ENCODE results near the gene PIK3C3. TPM values are rescaled to one million over a fixed set of nuclear protein-coding genes. Genes with fewer than 3 reads are reported as not detected.
"Not testable (repeated sequence)": the region's sequence is repeated elsewhere in the genome, so short reads cannot be mapped to it uniquely, and the experiment has no call there.

The PIK3C3 gene
- total and polyA plus RNA-seq, 2 donors from 2014 or later, result 31.4 to 70.7 TPM

DNA sequence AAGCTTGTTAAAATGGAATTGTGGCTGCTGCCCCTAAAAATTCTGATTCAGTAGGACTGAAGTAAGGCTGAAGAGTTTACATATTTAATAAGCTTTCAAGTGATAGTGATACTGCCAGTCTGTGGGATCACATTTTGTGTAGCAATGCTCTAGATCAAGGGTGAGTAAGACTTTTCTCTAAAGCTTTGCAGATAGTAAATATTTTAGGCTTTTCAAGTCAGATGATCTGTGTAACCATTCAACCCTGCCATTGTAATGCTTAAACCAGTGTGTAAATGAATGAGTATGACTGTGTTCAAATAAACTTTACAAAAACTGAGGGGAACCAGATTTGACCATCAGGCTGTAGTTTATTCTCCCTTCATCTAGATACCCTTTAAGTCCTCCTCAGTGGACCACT is 92.7 kb downstream of the PIK3C3 start:
- Histone ChIP-seq H3K4me1 (ENCODE audit: control insufficient read depth in 2 of 3, insufficient read depth in 2 of 3, low read depth in 1 of 3, low read length in 3 of 3) (peaks cover 0 to 8% (median 4%) of the 10 kb centered on the region in 3 donors), H3K4me3 (ENCODE audit: low read length in 3 of 3) (no peak overlapping the region), H3K27me3 (ENCODE audit: control insufficient read depth, insufficient read depth, low read length) (no peaks in the 10 kb centered on the region), H3K9me3 (ENCODE audit: control insufficient read depth in 2 of 3, insufficient read depth in 1 of 3, low read length in 3 of 3) (no peaks in the 10 kb centered on the region), H3K36me3 (ENCODE audit: control insufficient read depth in 2 of 3, insufficient read depth in 3 of 3, low read length in 3 of 3) (peaks cover 0 to 6% (median 2%) of the 10 kb centered on the region in 3 donors), H3K27ac (ENCODE audit: low read depth in 2 of 2, low read length in 2 of 2) (peak overlapping the region in 1 of 2 donors; percentile 13), H3K9ac (ENCODE audit: low read length in 3 of 3) (no peak overlapping the region)
- TF ChIP-seq, protein P1, sequence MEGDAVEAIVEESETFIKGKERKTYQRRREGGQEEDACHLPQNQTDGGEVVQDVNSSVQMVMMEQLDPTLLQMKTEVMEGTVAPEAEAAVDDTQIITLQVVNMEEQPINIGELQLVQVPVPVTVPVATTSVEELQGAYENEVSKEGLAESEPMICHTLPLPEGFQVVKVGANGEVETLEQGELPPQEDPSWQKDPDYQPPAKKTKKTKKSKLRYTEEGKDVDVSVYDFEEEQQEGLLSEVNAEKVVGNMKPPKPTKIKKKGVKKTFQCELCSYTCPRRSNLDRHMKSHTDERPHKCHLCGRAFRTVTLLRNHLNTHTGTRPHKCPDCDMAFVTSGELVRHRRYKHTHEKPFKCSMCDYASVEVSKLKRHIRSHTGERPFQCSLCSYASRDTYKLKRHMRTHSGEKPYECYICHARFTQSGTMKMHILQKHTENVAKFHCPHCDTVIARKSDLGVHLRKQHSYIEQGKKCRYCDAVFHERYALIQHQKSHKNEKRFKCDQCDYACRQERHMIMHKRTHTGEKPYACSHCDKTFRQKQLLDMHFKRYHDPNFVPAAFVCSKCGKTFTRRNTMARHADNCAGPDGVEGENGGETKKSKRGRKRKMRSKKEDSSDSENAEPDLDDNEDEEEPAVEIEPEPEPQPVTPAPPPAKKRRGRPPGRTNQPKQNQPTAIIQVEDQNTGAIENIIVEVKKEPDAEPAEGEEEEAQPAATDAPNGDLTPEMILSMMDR (IDR thresholded peaks at IDR 0.05; ENCODE audit: borderline replicate concordance, extremely low read depth, insufficient read depth), result no peak
- intact Hi-C loops (cut with DNase I), result no loop called here
- no peak for FAIRE-seq
- no peak for DNase-seq

DNA sequence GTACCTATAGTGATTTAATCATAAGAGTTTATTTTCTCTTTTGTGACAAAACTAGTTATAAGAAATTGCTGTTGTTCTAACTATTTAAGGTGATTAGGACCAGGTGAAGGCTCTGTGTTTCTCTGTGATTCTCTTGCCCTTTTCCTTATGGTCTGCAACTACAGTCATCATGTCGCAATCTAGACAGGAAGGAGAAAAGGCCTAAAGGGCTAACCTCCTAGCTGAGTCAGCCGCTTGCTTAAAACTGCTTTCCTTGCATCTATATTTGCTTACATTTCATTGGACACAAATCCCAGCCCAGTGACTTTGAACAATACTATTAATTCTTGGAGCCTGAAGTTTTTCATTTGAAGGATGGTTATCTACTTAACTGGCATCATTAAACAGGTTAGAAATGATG is 93.1 kb downstream of the PIK3C3 start:
- H3K27ac ChIP-seq (ENCODE audit: low read depth in 2 of 2, low read length in 2 of 2), result peak overlapping the region in 1 of 2 donors; percentile 13
- peaks cover 0 to 6% (median 2%) of the 10 kb centered on the region in 3 donors for H3K36me3 ChIP-seq (ENCODE audit: control insufficient read depth in 2 of 3, insufficient read depth in 3 of 3, low read length in 3 of 3)
- DNase-seq, result peak in 1 of 5 donors; percentile 25
- no peak overlapping the region for H3K4me3 ChIP-seq (ENCODE audit: low read length in 3 of 3)
- peaks cover 0 to 8% (median 4%) of the 10 kb centered on the region in 3 donors for H3K4me1 ChIP-seq (ENCODE audit: control insufficient read depth in 2 of 3, insufficient read depth in 2 of 3, low read depth in 1 of 3, low read length in 3 of 3)
- H3K27me3 ChIP-seq (ENCODE audit: control insufficient read depth, insufficient read depth, low read length), result no peaks in the 10 kb centered on the region
- intact Hi-C loops (cut with DNase I), result no loop called here
- peak; percentile 56 for FAIRE-seq
- H3K9ac ChIP-seq (ENCODE audit: low read length in 3 of 3), result no peak overlapping the region
- no peaks in the 10 kb centered on the region for H3K9me3 ChIP-seq (ENCODE audit: control insufficient read depth in 2 of 3, insufficient read depth in 1 of 3, low read length in 3 of 3)
- TF ChIP-seq, protein P1 (IDR thresholded peaks at IDR 0.05; ENCODE audit: borderline replicate concordance, extremely low read depth, insufficient read depth), result no peak

DNA sequence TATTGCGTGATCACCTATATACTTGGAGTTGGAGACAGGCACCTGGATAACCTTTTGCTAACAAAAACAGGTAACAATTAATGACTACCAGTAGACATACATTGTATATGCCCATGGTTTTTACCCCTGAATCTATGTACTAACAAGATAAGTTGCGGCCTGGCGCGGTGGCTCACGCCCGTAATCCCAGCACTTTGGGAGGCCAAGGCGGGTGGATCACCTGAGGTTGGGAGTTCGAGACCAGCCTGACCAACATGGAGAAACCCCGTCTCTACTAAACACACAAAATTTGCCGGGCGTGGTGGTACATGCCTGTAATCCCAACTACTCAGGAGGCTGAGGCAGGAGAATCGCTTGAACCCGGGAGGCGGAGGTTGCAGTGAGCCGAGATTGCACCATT is 94.5 kb downstream of the PIK3C3 start:
- FAIRE-seq; H3K36me3 ChIP-seq (ENCODE audit: control insufficient read depth in 2 of 3, insufficient read depth in 3 of 3, low read length in 3 of 3); intact Hi-C loops (cut with DNase I): not testable (repeated sequence)

DNA sequence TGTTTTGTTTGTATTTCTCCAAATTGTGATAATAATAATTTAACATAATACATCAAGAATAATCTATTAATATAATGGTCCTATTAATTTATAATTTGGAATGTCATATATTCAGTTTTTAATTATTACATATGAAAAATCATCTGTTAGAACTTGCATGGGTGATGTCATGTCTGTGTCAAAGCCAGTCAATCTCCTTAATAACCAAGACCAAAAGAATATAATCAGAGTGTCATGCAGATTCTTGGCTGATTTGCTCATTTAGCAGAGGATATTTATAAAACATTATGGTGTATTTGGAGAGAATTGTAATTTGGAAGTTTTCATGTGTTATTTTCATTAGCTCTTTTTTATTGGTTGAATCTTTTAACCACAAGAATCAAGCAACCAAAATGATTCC is 96.4 kb downstream of the PIK3C3 start:
- intact Hi-C loops (cut with DNase I), result no loop called here
- TF ChIP-seq, protein P1 (IDR thresholded peaks at IDR 0.05; ENCODE audit: borderline replicate concordance, extremely low read depth, insufficient read depth), result no peak
- no peaks in the 10 kb centered on the region for H3K9me3 ChIP-seq (ENCODE audit: control insufficient read depth in 2 of 3, insufficient read depth in 1 of 3, low read length in 3 of 3)
- FAIRE-seq, result no peak
- H3K36me3 ChIP-seq (ENCODE audit: control insufficient read depth in 2 of 3, insufficient read depth in 3 of 3, low read length in 3 of 3), result peaks cover 0 to 6% (median 2%) of the 10 kb centered on the region in 3 donors
- H3K4me1 ChIP-seq (ENCODE audit: control insufficient read depth in 2 of 3, insufficient read depth in 2 of 3, low read depth in 1 of 3, low read length in 3 of 3), result peaks cover 0 to 8% (median 4%) of the 10 kb centered on the region in 3 donors
- no peak overlapping the region for H3K27ac ChIP-seq (ENCODE audit: low read depth in 2 of 2, low read length in 2 of 2)
- no peak overlapping the region for H3K9ac ChIP-seq (ENCODE audit: low read length in 3 of 3)
- no peak for DNase-seq
- no peaks in the 10 kb centered on the region for H3K27me3 ChIP-seq (ENCODE audit: control insufficient read depth, insufficient read depth, low read length)
- no peak overlapping the region for H3K4me3 ChIP-seq (ENCODE audit: low read length in 3 of 3)

More for the DNA sequence above, 94.5 kb downstream of the PIK3C3 start:
- not testable (repeated sequence) for H3K27ac ChIP-seq (ENCODE audit: low read depth in 2 of 2, low read length in 2 of 2); H3K4me3 ChIP-seq (ENCODE audit: low read length in 3 of 3); H3K27me3 ChIP-seq (ENCODE audit: control insufficient read depth, insufficient read depth, low read length); H3K4me1 ChIP-seq (ENCODE audit: control insufficient read depth in 2 of 3, insufficient read depth in 2 of 3, low read depth in 1 of 3, low read length in 3 of 3); H3K9ac ChIP-seq (ENCODE audit: low read length in 3 of 3); DNase-seq; H3K9me3 ChIP-seq (ENCODE audit: control insufficient read depth in 2 of 3, insufficient read depth in 1 of 3, low read length in 3 of 3)
